GM19463 (cell line): ENCODE measurements around the gene IFI27.
"Not testable (repeated sequence)": the region's sequence is repeated elsewhere in the genome, so short reads cannot be mapped to it uniquely, and the experiment has no call there.

Experiments used
- ATAC-seq: cut with Tn5 transposase; IDR thresholded peaks from one replicate; pipeline ENCODE4 v1.9.1; 2021; ENCODE audit warnings: mild to moderate bottlenecking, moderate library complexity; ENCODE audit not compliant: unreplicated experiment

The IFI27 gene

DNA sequence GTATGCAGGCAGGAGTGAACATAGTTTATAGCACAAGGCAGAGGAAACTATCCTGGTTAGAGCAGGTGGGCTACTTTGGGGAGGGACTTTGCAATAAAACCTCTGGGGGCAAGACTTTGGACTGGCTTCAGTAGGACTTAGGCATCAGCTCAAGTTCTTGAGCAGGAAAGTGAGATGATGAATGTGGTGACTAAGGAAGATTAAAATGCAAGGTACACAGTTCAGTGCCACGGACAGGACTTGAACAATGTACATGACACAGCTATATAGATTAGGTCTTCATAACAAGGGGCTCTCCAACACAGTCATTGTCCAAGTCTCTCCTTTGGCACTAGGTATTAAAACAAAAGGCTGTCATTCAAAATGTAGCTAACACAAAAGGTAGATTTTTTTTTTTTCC, 42.1 kb downstream of the IFI27 start:
- ATAC-seq, result no peak

DNA sequence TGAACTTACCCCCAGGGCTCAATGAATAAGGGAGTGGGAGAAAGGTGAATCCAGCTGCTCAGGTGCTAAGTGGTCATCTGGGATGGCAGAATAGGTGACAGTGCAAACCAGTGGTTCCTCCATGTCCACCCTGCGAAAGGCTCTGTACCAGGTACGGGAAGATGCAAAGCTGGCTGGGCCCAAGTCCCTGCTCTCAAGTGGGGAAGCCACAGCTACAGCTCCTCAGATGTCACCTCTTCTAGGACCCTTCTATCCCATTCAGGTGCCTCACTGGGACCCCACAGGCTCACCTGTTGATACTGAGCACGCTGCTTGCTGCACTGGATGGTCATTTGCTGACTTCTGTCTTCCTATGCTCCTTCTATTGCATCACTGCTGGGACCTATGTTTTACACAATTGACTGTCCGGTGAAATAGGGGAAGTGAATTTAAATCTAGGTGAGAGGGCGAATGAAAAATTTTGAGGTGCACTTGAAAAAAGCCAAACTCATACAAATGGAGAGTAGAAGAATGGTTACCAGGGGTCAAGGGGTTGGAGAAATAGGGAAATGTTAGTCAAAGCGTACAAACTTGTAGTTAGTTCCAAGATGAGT, 43.3 kb downstream of the IFI27 start:
- no peak for ATAC-seq

DNA sequence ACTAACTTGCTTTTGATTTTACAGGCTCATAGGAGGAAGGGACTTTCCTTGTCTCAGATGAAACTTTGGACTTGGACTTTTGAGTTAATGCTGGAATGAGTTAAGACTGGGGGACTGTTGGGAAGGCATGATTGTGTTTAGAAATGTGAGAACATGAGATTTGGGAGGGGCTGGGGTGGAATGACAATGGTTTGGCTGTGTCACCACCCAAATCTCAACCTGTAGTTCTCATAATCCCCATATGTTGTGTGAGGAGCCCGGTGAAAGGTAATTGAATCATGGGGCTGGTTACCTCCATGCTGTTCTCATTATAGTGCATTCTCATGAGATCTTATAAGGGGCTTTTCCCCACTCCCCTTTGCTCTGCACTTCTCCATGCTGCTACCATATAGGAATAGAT, 45.6 kb downstream of the IFI27 start:
- not testable (repeated sequence) for ATAC-seq

DNA sequence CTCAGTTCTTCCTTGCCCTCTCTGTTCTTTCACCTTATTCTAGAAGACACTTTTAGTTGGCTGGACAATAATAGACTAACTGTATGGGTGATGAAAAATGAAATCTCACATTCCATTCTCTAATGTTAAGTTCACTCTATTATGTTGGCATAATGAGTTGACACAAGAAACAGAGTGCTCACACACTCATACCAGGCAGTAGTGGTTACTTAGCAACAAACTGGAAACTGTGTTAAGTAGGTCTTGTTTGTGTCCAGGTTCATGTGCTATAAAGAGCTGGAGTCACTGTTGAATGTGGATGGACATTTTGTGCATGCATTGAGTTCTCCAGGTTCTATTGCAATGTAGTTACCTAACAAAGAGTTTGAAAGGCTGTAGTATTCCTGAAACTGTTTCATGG, 46.7 kb downstream of the IFI27 start:
- no peak for ATAC-seq

DNA sequence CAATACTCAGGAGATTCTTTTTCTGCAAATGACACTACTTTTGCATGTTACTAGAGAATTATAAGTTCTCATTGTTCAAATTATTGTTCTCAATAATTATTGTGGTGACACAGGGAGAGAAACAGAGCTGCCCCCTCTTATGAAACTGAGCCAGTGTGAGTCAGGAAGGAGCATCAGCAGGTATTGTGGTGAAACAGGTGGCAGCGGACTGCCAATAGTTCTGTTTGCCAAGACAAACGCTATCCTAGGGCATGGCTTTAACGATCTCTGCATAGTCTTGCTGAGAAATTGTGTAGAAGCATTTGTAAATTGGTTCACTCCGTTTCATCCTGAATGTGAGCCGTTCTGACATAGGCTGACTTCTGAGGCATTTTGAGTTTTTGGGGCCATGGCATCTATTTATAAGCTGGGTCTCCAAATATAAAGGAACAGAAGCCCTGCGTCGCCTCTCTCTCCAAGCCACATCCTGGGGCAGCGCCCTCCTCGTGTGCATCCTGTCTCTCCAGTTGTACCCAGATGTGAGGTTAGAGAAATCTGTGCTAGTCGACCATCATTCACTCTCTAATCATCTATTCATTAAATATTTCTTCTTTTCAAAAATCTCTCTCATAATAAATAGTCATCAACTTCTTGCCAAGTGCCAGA, 47.8 kb downstream of the IFI27 start:
- no peak for ATAC-seq

DNA sequence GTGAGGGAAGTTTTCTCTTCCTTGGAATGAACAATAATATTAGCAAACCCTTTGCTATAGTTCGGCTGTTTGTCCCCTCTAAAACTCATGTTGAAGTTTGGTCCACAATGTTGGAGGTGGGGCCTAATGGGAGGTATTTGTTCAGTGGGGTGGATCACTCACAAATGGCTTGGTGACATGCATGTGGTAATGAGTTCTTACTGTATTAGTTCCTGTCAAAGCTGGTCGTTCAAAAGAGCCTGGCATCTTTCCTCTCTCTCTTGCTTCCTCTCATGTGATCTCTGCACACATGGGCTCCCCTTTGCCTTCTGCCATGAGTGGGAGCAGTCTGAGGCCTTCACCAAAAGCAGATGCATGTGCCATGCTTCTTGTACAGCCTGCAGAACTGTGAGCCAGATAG, 50.5 kb downstream of the IFI27 start:
- ATAC-seq, result no peak

DNA sequence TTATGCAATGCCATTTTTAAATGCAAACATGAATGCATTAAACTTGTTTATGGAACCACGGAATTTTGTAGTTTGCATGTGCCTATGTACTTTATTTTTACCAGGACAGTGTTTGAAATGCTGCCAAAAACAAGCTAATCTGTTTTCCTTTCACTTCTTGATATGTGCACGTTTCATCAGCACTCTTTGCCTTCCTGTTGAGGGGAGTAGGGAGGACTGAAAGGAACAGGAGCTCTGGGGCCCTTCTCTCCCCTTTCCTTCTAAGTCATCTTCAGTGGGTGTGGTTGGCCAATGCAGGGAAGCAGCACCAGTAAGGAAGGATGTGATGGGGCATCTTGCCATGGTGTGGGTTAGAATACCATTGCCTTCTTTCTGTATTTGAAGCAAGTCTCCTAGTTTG, 51.4 kb downstream of the IFI27 start:
- no peak for ATAC-seq

DNA sequence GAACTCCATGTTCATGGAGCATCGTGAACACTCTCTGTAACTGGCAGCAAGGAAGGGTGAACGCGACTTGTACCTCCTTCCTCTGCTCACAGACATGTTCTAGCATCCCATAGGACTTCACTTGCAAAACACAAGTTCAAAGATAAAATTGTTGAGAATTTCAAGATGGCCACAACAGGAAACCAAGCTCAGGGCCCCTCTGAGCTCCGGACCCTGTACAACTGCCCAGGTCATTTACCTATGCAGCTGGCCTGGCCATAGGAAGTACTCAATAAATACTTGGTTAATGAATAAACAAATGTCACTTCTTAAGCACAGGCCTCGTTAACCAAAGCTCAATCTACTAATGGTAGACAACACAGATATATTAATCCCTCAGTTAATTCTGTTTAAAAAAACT, 51.9 kb downstream of the IFI27 start:
- ATAC-seq, result no peak

DNA sequence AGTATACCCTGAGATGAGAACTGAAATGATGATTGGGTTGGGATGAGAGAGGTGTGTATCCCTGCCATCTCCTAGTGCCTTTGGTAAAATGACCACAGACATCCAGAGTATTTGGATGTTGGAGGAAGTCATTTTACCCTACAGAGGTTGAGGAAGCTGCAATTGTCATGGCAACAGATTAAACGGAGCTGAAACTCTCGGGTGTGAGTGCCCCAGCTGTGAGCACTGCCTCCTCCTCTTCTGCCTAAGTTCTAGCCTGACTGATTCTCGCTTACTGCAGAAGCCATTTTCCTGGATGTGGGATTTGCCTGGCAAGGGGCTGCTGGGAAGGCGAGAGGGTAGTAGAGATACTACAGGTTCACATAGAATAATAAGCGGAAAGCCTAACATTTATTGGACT, 53.3 kb downstream of the IFI27 start:
- no peak for ATAC-seq

DNA sequence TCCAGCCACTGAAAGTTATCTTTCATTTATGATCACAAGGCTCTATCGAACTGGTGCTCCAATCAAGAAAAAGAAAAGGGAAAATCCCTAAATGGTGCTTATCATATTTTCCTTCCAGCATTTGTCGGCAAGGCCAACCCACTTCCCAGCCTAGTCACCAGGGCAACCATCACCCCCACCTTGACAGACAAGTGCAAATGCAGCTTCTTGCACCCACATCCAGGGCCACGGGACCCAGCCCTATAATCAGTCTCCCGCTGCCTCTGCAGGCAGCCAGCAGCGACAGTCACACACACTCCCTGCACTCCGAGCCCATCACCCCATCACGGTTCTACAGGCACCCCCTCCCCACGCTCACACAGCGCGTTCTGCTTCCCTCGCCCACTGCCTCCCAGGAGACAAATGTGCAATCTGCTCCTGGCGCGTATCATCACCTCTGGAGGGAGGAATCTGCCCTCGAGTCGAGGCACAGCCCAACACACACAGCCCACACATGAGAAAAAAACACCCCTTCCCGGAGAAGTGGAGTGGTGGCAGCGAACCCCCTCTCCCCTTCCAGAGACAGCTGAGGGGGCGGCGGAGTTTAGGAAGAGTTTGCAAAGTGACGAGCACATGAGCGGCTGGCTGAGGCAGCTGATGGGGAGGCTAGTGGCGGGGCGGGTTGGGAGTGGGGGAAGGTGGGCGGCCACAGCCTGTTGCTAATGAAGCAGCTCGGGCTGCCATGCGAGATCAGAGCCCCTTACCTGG, 54.3 kb downstream of the IFI27 start:
- no peak for ATAC-seq

DNA sequence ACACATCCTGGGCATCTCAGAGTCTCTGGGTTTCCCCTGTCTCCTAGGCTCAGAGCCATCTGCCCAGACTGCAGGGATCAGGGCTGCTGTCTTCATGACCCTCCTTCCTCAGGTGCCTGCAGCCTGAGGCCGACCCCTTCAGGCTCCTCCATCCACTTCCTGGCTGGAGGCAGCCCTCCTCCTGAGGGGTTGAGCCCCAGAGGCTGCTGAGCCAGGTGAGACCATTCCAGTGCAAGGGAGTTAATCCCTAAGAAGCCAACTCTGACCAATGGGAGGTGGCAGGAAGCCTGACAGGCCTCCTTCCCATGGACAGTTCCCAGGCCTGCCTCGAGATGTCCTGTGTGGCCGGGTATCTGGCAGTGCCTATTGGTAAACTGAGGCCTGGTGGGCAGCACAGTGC, 55.2 kb downstream of the IFI27 start:
- no peak for ATAC-seq
